GM18505 (cell line): ENCODE data around the gene EXOC7.
"Not testable (repeated sequence)": the region's sequence is repeated elsewhere in the genome, so short reads cannot be mapped to it uniquely, and the experiment has no call there.

Source experiments
- ATAC-seq: cut with Tn5 transposase; IDR thresholded peaks from one replicate; pipeline ENCODE4 v1.9.1; 2021; ENCODE audit not compliant: unreplicated experiment
- POLR2A ChIP-seq: IDR thresholded peaks from 4 replicates; pipeline ENCODE4 v1.6.1; 2011; ENCODE audit warnings: borderline replicate concordance; ENCODE audit not compliant: insufficient read depth, insufficient read length; ENCODE audit errors: extremely low read depth

EXOC7 gene

DNA sequence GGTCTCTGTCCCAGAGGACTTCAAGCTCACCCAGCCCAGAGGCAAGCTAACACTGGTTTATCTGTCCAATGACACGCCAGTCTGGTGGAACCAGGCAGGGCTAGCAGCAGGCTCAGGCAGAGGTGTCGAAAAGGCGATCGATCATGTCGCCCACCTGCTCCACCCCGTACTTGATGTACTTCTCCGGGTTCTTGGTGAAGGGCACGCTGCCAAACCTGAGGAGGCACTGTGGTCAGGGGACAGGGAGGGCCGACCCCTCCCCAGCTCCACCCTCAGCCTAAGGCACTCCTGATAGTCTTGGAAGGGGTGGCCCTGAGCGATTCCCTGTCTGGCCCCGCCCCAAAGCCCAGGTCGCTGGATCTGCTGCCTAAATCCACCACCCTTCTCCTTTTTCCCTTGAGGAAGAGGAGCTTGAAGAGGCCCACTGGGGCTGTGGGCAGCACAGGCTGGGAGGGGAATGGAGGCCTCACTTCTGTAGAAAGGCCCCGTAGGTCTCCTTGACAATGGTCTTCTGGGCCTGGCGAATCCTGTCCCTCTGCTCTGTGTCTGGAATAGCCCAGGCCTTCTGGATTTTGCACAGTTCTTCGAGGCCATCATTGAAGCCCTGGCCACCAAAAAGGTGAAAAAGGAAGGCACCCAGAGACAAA is 19.9 kb downstream of the EXOC7 start:
- TF ChIP-seq POLR2A = no peak
- no peak for ATAC-seq

DNA sequence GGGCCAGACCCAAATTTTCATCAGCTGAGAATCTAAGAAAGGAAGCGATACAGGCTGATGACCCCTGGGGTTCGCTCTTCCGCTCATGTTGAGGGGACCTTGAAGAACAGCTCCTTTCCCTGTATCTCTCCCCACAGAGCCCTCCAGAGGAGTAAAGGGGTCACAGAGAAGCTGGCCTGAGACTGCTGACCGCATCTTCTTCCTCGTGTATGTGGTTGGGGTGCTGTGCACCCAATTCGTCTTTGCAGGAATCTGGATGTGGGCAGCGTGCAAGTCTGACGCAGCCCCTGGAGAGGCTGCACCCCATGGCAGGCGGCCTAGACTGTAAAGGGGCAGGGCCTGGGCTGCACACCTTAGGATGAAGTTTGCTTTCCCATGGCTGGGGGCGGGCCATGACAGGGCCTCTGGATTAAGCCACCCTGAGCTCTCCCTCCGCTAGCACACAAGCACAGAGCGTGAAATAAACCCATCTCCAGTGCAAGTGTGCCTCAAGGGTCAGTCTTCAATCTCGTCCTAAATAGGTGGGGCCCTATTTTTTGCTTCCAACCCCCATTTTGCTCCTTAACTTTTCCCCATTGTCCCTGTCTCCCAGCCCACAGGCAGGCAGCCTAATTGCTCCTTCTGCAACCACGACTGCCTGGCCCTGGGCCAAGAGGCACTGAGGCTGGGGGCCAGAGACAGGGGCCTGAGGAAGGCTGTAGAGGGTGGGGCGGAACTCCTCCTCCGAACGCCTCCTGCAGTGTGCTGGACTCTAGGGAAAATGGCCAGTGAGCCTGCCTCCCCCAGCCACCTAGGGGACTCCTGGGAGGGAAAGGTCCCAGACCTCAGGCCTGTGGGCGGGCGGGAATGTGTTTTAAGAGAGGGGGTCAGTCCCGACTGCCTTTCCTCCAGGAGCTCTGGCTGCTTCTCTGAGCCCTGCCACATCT is 21.0 kb downstream of the EXOC7 start:
- no peak for ATAC-seq
- TF ChIP-seq POLR2A = no peak

DNA sequence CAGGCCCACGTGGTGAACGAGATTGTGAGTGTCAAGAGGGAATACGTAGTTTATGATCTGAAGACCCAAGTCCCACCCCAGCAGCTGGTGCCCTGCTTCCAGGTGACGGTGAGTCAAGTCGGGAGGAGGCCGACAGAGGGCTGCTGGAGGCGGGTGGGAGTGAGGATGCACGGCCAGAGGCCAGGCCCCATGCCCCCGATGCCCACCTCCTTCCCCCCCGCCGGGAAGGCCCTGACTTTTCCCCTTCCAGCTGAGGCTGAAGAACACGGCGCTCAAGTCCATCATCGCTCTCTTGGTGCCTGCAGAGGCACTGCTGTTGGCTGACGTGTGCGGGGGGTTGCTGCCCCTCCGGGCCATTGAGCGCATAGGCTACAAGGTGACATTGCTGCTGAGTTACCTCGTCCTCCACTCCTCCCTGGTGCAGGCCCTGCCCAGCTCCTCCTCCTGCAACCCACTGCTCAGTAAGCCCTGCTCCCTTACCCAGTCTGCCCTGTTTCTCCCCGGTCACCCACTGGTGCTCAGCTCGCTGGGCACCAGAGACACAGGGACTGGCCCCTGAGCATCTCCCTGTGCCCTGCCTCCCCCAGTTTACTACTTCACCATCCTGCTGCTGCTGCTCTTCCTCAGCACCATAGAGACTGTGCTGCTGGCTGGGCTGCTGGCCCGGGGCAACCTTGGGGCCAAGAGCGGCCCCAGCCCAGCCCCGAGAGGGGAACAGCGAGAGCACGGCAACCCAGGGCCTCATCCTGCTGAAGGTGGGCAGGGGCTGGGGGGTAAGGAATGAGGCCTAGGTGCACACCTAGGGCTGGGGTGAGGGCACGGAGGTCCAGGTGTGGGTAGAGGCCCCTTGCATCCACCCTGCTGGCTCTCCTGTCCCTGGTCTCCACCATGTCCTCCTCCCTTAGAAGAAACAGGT is 22.0 kb downstream of the EXOC7 start:
- ATAC-seq = no peak
- no peak for TF ChIP-seq POLR2A

DNA sequence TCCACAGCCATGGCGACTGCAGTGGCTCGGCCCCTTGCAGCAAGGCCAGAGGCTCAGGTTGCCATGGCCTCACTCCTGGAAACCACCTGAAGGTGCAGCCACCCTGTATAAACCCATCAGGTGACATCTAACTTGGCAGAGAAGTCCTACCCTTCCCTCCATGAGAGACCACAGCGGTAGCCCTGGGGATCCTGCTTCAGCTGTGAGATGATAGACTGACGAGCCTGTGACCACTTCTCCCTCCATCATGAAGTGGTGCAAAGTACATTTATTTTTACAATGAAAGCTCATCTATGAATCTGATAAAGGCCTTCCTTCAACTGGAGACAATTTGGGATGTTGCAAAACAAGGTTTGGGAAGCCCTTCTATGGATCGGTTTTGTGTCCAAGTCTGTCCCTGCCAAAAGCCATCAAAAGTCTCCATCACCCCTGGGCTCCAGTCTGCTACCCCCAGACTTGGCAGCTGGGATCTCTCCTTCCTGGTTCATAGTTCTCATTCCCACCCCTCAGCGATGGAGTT is 22.8 kb downstream of the EXOC7 start:
- no peak for ATAC-seq

DNA sequence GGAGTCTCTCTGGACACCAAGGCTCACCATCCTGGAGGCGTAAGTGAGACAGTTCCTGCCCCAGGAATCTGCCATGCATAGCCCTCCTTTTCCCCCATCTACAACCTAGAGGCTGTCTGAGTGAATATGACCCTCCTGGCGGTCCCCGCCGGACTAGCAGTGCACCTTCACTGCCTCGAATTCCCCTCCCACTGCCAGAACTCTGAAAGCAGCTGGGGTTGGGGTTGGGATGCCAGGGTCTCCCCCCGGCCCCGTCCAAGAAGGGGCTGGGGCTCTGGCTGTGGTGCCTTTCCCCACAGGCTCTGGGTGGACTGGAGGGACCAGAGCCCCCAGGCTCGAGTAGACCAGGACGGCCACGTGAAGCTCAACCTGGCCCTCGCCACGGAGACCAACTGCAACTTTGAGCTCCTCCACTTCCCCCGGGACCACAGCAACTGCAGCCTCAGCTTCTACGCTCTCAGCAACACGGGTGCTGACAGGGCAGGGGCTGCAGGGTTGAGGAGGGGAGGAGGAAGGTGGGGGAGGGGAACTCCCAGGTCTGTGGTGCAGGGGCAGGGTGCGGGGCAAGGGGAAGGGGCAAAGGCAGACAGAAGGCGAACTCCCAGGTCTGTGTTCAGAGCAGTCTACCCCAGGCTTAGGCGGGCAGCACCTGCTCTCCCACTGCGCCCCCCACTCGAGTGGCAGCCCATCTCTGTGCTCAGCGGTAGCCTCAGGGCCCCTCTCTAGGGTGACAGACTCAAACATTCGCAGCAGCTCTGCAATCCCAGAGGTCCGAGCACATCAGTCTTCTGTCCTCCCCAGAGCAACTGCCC is 23.4 kb downstream of the EXOC7 start:
- TF ChIP-seq POLR2A = no peak
- ATAC-seq = no peak

More for the DNA sequence above, 22.8 kb downstream of the EXOC7 start:
- TF ChIP-seq POLR2A = no peak

DNA sequence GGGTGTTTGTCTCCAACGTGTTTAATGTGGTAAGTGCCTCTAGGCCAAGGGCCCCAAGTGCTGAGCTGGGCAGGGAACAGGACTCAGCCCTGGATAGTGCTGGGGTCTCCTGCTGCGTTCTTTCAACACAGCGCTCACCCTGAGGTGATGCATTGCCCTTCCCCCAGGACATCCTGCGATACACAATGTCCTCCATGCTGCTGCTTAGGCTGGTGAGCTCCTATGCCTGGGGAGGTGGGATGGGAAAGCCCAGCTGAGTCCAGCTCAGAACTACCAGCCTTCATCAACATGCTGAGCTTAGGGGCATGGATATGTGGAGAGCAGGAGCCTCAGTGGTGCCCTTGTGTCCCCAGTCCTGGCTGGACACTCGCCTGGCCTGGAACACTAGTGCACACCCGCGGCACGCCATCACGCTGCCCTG is 24.0 kb downstream of the EXOC7 start:
- no peak for ATAC-seq
- TF ChIP-seq POLR2A = no peak

DNA sequence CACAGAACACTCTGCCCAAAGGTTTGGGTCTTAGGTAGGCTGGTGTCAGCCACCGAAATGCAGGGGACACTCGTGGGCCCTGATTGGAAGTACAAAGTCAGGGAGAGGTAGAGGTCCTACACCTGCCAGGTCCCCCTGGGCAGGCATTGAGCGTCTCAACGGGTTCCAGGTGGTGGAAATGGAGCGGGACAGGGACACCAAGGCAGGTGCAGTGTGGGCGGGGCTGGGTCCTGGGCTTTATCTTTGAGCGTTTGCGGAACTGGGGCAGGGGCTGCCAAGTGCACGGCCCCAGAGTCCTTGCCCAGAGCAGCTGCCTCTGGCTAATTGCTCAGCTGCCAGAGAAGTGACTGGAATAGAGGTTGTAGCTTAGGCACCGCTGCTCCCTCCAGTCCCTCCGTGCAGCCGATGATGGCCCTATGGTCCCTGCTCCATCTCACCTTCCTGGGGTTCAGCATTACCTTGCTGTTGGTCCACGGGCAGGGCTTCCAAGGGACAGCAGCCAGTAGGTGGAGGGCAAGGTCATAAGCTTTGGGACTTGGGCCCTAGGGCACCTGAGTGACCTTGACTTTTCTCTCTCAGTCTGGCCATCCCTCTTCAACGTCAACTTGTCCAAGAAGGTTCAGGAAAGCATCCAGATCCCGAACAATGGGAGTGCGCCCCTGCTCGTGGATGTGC is 24.6 kb downstream of the EXOC7 start, which contains the start of gene ZACN:
ZACN (plus strand) TSS at position 323 of the 675 bp plus-strand sequence; CDS start at position 406, 83 bp downstream.
- no peak for TF ChIP-seq POLR2A
- no peak for ATAC-seq

DNA sequence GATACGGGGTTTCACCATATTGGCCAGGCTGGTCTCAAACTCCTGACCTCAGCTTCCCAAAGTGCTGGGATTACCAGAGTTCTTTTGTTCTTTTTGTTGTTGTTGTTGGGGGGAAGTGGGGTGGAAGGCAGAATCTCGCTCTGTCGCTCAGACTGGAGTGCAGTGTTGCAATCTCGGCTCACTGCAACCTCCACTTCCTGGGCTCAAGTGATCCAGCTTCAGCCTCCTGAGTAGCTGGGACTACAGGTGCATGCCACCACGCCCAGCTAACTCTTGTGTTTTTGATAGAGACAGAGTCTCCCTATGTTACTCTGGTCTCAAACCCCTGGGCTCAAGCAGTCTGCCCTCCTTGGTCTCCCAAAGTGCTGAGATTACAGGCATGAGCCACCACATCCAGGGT is 25.2 kb downstream of the EXOC7 start:
- ATAC-seq = not testable (repeated sequence)

DNA sequence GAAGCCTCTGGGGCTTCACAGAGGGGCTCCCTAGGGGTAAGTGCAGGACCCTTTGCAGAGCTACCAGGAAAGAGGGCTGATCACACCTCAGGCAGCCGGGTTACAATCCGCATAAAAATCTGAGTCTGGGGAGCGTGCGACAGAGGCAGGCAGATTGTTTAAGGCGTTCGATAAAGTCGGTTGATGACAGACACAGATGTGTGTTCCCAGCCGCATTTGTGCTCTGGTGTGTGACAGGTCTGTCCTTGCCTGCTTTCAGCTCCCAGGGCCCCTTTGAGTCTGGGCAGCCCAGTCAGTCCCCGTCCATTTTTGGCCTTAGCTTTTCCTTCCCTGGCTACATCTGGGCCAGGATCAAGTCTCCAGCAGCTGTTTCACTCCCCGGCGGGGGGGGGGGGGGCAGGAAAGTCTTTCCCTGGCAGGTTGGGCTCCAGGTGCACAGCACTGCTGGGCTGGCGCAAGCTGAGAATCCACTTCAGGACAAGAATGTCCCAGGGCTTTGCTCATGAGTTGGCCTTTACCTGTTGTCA is 25.9 kb downstream of the EXOC7 start:
- ATAC-seq = no peak
- TF ChIP-seq POLR2A = no peak

DNA sequence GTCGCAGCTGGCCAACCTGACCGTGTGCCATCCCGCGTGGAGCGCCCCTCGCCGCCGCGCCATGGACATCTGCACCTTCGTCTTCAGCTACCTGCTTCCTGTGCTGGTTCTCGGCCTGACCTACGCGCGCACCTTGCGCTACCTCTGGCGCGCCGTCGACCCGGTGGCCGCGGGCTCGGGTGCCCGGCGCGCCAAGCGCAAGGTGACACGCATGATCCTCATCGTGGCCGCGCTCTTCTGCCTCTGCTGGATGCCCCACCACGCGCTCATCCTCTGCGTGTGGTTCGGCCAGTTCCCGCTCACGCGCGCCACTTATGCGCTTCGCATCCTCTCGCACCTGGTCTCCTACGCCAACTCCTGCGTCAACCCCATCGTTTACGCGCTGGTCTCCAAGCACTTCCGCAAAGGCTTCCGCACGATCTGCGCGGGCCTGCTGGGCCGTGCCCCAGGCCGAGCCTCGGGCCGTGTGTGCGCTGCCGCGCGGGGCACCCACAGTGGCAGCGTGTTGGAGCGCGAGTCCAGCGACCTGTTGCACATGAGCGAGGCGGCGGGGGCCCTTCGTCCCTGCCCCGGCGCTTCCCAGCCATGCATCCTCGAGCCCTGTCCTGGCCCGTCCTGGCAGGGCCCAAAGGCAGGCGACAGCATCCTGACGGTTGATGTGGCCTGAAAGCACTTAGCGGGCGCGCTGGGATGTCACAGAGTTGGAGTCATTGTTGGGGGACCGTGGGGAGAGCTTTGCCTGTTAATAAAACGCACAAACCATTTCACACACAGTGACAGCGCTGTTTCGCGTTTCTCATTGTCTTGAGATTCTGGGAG is 26.6 kb downstream of the EXOC7 start:
- TF ChIP-seq POLR2A = no peak
- ATAC-seq = no peak
